Retinal pigment epithelial cell (primary cell): ENCODE results near the gene NOC3L.

ENCODE experiments used
- DNase-seq: peaks from one replicate; pipeline ENCODE4 v3.0.0-alpha.2; 2010; ENCODE audit warnings: low read depth
- H3K4me3 ChIP-seq: 2 replicates; pipeline ENCODE4 v1.5.1; 2011; ENCODE audit warnings: mild to moderate bottlenecking, low read length, control low read depth, moderate library complexity
- CTCF ChIP-seq: conservative IDR thresholded peaks from 2 replicates; pipeline ENCODE4 v1.5.1; 2011; ENCODE audit warnings: low read depth, low read length, control low read depth, inconsistent platforms

NOC3L gene

DNA sequence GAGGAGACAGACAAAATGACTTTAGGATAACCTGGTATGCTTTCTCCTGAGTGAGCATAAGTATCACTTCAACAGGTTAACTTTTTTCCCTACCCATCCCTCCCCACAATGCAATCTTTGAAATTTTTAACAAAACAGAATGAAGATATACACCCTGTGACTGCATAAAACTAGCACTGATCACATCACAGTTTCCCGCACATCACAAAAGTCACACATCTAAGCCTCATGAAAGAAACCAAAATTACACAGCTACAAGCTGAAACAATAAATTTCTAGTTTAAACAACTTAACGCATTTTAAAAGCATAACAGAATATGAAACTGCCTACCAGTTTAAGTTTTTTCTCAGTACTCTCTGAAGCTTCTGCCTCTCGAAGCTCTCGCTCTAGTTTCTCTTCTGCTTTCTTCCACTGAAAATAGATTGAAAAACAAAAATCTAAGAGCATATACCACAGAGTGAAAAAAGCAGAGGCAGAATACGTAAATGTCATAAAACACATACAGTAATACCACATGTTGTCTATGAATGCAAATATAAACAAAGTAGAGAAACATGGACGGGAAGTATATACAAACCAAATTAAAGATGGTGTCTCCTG, 18.1 kb downstream of the NOC3L start:
- DNase-seq, result no peak
- TF ChIP-seq CTCF, result no peak
- no peak overlapping the region for H3K4me3 ChIP-seq

DNA sequence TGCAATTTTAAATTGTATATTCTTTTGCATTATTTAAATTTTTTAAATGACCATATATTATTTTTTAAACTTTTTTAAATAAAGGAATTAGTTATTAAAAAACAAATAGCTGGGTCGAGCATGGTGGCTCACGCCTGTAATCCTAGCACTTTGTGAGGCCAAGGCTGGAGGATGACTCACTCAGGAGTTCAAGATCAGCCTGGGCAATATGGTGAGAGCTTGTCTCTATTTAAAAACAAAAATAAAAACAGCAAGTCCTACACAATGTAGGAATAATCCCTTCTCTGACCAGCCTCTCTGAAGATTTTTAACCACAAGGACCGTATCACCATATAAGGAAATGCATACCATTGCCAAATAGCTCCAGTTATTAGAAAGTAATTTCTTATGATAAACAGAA, 19.6 kb downstream of the NOC3L start:
- no peak overlapping the region for H3K4me3 ChIP-seq
- no peak for DNase-seq
- no peak for TF ChIP-seq CTCF

DNA sequence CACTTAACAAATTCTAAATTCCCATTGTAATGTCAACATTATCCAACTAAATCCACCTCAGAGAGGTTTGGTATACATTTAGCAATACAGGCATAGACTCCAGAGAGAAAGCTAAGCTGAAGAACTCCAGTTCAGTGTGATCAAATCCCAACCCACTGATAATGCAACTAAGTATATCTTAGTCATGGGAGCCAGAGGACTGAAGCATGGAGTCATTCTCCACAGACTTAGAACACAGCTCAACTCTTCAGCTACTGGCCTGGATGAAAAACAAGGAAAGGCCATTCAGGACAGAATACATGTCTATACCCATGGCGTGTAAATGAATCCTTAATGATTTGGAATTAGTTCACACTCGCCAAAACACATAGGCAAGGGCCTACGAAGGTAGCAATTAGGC, 27.9 kb downstream of the NOC3L start:
- no peak for TF ChIP-seq CTCF
- no peak for DNase-seq
- no peak overlapping the region for H3K4me3 ChIP-seq

DNA sequence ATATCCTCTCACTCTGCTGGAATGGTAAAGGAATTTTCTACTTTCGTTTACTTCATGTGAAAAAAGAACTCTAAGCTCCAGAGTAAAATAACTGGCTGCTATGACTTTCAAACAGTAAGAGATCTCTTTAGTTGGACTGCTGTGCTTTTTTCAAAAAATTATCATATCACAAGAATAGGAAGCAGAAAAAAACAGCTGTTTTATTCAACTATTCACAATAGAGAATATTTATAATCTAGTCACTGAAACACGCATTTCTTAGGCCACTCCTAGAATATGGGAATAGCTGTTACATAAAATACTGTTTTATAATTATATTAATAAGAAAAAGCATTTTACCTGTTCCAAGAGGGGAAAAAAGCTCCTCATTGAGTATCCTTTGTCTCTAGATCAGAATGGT, 29.7 kb downstream of the NOC3L start:
- no peak for TF ChIP-seq CTCF
- no peak for DNase-seq
- H3K4me3 ChIP-seq, result no peak overlapping the region

DNA sequence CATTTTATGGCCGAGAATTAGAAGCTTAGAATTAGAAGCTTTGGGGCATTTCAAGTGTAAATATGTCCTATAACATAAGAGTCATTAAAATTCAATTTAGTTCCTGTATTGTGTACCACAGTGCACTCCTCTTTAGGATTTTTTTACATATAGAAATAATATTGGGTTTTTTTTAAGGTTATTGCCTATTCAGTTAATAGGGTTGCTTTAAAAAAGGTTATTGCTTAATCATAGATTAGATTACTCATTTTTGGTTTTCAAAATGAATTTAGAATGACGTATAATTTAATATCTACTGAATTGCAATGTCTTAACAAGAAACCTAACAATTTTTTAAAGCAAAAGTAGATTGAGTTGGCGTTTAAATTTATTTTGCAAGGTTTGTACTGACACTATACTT, 34.1 kb downstream of the NOC3L start:
- H3K4me3 ChIP-seq, result no peak overlapping the region
- no peak for TF ChIP-seq CTCF
- DNase-seq, result no peak

DNA sequence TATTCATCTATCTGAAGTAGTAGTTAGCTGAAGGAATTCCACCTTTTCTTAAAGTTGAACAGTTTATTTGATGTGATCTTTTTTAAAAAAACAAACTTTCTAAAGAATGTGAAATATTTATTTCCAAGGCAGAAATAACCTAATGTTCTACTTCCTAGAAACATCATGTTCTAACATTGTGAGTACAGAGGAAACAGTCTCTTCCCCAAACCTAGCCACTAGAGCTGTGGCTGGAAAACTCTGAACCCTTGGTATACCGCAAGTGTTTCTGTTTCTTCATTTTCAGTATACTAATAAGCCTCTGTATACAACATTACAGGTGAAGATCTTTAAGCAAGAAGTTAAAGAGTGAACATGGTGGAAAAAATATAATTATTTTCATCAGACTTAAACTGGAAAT, 35.1 kb downstream of the NOC3L start:
- no peak for DNase-seq
- no peak overlapping the region for H3K4me3 ChIP-seq
- TF ChIP-seq CTCF, result no peak

DNA sequence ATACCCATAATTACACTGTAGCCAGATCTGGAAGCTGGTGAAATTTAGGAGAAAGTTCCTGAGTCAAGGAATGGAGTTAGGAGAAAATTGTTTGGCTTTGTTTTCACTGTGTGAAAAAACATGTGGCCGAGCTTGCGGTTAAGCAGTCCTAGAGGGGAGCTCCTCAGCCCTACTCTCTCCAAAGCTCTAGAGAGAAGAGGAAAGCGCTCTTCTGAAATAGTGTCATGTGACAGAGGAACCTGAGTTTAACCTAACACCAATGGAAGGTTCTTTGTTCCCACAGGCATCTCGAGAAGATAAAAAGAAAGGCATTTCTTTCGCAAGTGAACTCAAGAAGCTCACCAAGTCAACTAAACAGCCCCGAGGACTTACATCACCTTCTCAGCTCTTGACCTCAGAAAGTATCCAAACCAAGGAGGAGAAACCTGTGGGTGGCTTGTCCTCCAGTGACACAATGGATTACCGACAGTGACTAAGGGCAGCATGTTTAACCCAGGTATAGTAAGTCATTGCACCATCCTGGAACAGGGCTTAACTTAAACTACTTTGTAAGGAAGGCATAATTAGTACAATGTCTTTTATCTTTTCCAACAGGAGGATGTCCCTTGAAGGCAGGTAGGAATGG, 38.0 kb downstream of the NOC3L start:
- no peak for DNase-seq
- no peak overlapping the region for H3K4me3 ChIP-seq
- no peak for TF ChIP-seq CTCF
